ENCODE results near the gene EGF.
A peak's percentile ranks its signal among the peaks of the same experiment; 100 is the strongest.

Gene EGF

DNA sequence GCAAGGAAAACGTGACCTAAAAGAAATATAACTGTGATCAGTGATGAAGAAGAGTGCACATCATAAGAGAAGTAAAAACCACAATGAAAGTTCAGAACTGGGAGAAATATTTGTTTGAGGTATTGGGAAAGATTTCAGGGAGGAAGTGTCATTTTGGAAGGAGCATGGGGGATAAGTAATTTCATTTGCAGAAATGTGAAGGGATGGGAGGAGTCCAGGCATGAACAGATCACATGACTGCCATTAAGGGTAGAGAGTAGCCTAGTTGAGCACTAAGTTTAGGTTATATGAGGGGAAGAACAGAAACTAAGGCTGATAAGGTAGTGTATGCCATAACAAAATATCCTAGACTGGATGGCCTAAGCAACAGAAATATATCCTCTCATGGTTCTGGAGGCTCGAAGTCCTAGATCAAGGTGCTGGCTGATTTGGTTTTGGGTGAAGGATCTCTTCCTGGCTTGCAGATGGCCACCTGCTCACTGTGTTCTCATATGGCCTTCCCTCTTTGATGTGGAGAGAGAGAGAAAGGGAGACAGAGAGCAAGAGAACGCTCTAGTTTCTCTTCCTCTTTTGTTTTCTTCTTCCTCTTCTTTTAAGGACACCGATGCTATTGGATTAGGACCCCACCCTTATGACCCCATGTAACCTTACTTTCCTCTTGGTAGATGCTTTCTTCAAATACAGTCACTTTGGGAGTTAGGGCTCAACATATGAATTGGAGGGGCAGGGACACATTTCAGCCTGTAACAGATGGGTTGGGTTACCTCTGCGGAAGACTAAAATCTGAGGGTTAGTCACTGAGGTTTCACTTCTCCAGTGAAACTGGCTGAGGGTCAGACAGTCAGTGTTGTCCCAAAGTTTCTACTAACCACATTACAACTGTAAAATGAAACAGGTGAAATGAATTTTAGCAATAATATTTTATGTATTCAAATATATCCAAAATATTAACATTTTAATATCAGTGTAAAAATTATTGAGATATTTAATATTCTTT, 77.9 kb downstream of the EGF start:
- H3K27me3 ChIP-seq (ENCODE audit: insufficient read depth, poor library complexity, severe bottlenecking) = no peaks in the 10 kb centered on the region
- no peak overlapping the region for H3K27ac ChIP-seq (replicated peaks)
- TF ChIP-seq SPI1 (IDR thresholded peaks at IDR 0.05; ENCODE audit: borderline replicate concordance, low read depth) (peak; percentile 61; the same call in 1 of the 2 replicates), GABPA (IDR thresholded peaks at IDR 0.05; ENCODE audit: low read depth) (no peak)
- DNase-seq (ENCODE audit: low read depth in 1 of 2, low spot score in 1 of 2) = peak in 1 of 2 experiments; percentile 92
- no peak overlapping the region for H3K4me3 ChIP-seq (replicated peaks; ENCODE audit: insufficient read depth, low read length)

DNA sequence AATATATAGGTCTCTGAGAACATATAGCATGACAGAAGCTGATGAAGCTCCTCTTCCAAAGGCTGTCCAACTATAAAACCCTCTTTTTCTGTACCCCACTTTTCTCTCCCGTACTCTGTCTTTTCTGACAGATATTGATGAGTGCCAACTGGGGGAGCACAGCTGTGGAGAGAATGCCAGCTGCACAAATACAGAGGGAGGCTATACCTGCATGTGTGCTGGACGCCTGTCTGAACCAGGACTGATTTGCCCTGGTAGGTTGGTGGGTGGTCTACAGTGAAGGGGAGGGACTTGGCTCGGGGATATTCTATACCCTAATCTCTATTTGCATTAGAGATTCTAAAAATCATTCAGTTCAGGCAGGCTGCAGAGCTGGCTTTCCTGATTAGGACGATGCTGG, 80.4 kb downstream of the EGF start:
- TF ChIP-seq, protein P1, sequence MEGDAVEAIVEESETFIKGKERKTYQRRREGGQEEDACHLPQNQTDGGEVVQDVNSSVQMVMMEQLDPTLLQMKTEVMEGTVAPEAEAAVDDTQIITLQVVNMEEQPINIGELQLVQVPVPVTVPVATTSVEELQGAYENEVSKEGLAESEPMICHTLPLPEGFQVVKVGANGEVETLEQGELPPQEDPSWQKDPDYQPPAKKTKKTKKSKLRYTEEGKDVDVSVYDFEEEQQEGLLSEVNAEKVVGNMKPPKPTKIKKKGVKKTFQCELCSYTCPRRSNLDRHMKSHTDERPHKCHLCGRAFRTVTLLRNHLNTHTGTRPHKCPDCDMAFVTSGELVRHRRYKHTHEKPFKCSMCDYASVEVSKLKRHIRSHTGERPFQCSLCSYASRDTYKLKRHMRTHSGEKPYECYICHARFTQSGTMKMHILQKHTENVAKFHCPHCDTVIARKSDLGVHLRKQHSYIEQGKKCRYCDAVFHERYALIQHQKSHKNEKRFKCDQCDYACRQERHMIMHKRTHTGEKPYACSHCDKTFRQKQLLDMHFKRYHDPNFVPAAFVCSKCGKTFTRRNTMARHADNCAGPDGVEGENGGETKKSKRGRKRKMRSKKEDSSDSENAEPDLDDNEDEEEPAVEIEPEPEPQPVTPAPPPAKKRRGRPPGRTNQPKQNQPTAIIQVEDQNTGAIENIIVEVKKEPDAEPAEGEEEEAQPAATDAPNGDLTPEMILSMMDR (IDR thresholded peaks at IDR 0.05; ENCODE audit: insufficient read depth, low read length) = no peak
- TF ChIP-seq POLR2AphosphoS5 (IDR thresholded peaks at IDR 0.05; ENCODE audit: low read depth) = no peak
- TF ChIP-seq SPI1 (IDR thresholded peaks at IDR 0.05; ENCODE audit: borderline replicate concordance, low read depth) = no peak
- TF ChIP-seq, protein P2, sequence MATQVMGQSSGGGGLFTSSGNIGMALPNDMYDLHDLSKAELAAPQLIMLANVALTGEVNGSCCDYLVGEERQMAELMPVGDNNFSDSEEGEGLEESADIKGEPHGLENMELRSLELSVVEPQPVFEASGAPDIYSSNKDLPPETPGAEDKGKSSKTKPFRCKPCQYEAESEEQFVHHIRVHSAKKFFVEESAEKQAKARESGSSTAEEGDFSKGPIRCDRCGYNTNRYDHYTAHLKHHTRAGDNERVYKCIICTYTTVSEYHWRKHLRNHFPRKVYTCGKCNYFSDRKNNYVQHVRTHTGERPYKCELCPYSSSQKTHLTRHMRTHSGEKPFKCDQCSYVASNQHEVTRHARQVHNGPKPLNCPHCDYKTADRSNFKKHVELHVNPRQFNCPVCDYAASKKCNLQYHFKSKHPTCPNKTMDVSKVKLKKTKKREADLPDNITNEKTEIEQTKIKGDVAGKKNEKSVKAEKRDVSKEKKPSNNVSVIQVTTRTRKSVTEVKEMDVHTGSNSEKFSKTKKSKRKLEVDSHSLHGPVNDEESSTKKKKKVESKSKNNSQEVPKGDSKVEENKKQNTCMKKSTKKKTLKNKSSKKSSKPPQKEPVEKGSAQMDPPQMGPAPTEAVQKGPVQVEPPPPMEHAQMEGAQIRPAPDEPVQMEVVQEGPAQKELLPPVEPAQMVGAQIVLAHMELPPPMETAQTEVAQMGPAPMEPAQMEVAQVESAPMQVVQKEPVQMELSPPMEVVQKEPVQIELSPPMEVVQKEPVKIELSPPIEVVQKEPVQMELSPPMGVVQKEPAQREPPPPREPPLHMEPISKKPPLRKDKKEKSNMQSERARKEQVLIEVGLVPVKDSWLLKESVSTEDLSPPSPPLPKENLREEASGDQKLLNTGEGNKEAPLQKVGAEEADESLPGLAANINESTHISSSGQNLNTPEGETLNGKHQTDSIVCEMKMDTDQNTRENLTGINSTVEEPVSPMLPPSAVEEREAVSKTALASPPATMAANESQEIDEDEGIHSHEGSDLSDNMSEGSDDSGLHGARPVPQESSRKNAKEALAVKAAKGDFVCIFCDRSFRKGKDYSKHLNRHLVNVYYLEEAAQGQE (IDR thresholded peaks at IDR 0.05; ENCODE audit: insufficient replicate concordance, low read depth) = no peak
- TF ChIP-seq GABPA (IDR thresholded peaks at IDR 0.05; ENCODE audit: low read depth) = no peak
- Histone ChIP-seq H3K27ac (replicated peaks) (no peak overlapping the region), H3K27me3 (ENCODE audit: insufficient read depth, poor library complexity, severe bottlenecking) (no peaks in the 10 kb centered on the region), H3K4me3 (replicated peaks; ENCODE audit: insufficient read depth, low read length) (no peak overlapping the region)
- DNase-seq (ENCODE audit: low read depth in 1 of 2, low spot score in 1 of 2) = no peak

DNA sequence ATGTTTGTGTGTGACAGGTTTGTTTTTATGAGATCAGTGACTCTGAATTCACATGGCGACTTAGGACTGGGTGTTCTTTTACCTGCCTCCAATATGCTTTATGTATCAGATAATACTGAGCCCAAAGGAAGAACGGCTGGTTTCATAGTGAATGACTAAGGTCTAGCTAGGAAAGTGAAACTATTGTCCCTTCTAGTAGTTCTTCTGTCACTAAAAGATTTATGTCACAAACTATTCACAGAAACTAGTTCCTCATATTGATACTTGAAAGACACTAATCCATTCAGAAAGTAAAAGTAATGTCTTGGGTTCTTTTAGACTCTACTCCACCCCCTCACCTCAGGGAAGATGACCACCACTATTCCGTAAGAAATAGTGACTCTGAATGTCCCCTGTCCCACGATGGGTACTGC, 81.7 kb downstream of the EGF start:
- DNase-seq (ENCODE audit: low read depth in 1 of 2, low spot score in 1 of 2) = no peak
- H3K4me3 ChIP-seq (replicated peaks; ENCODE audit: insufficient read depth, low read length) = no peak overlapping the region
- TF ChIP-seq, protein P1 (IDR thresholded peaks at IDR 0.05; ENCODE audit: insufficient read depth, low read length) = no peak
- TF ChIP-seq SPI1 (IDR thresholded peaks at IDR 0.05; ENCODE audit: borderline replicate concordance, low read depth) (no peak), POLR2AphosphoS5 (IDR thresholded peaks at IDR 0.05; ENCODE audit: low read depth) (no peak), GABPA (IDR thresholded peaks at IDR 0.05; ENCODE audit: low read depth) (no peak)
- TF ChIP-seq, protein P2 (IDR thresholded peaks at IDR 0.05; ENCODE audit: insufficient replicate concordance, low read depth) = no peak
- H3K27me3 ChIP-seq (ENCODE audit: insufficient read depth, poor library complexity, severe bottlenecking) = no peaks in the 10 kb centered on the region
- no peak overlapping the region for H3K27ac ChIP-seq (replicated peaks)

DNA sequence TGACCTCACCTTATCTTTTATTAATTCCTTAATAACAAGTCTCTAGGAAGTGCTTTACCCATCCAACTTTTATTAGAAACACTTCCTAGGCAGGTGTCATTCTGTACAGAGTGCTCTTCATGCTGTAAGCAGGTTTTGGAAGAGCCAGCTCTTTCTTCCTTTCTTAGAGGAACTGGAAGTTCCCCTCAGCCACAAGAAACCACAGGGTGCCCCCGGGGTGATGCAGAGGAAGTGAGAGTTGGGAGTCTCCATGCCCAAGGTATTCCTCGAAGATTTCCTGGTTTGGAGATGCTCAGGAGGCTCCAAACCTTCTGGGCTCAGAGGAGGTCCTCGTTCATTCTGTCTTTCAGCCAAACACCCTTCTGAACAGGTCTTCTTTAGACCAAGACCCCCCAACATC, 83.8 kb downstream of the EGF start:
- Histone ChIP-seq H3K4me3 (replicated peaks; ENCODE audit: insufficient read depth, low read length) (no peak overlapping the region), H3K27ac (replicated peaks) (no peak overlapping the region), H3K27me3 (ENCODE audit: insufficient read depth, poor library complexity, severe bottlenecking) (no peaks in the 10 kb centered on the region)
- no peak for DNase-seq (ENCODE audit: low read depth in 1 of 2, low spot score in 1 of 2)
- no peak for TF ChIP-seq GABPA (IDR thresholded peaks at IDR 0.05; ENCODE audit: low read depth)
- TF ChIP-seq, protein P2 (IDR thresholded peaks at IDR 0.05; ENCODE audit: insufficient replicate concordance, low read depth) = no peak
- TF ChIP-seq, protein P1 (IDR thresholded peaks at IDR 0.05; ENCODE audit: insufficient read depth, low read length) = no peak
- TF ChIP-seq SPI1 (IDR thresholded peaks at IDR 0.05; ENCODE audit: borderline replicate concordance, low read depth) = peak; percentile 51; the same call in 1 of the 2 replicates

Measured in HL-60 (cell line).